Hematopoietic multipotent progenitor cell treated with erythropoietin and hydrocortisone succinate and interleukin-3 and kit ligand, for 4 days (in vitro differentiated cells): ENCODE measurements around the gene CSRNP2.
"Not testable (repeated sequence)": the region's sequence is repeated elsewhere in the genome, so short reads cannot be mapped to it uniquely, and the experiment has no call there.

Experiments
- DNase-seq: peaks from one replicate; pipeline ENCODE4 v3.0.0-alpha.2; 2015

CSRNP2 gene, protein sequence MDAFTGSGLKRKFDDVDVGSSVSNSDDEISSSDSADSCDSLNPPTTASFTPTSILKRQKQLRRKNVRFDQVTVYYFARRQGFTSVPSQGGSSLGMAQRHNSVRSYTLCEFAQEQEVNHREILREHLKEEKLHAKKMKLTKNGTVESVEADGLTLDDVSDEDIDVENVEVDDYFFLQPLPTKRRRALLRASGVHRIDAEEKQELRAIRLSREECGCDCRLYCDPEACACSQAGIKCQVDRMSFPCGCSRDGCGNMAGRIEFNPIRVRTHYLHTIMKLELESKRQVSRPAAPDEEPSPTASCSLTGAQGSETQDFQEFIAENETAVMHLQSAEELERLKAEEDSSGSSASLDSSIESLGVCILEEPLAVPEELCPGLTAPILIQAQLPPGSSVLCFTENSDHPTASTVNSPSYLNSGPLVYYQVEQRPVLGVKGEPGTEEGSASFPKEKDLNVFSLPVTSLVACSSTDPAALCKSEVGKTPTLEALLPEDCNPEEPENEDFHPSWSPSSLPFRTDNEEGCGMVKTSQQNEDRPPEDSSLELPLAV

DNA sequence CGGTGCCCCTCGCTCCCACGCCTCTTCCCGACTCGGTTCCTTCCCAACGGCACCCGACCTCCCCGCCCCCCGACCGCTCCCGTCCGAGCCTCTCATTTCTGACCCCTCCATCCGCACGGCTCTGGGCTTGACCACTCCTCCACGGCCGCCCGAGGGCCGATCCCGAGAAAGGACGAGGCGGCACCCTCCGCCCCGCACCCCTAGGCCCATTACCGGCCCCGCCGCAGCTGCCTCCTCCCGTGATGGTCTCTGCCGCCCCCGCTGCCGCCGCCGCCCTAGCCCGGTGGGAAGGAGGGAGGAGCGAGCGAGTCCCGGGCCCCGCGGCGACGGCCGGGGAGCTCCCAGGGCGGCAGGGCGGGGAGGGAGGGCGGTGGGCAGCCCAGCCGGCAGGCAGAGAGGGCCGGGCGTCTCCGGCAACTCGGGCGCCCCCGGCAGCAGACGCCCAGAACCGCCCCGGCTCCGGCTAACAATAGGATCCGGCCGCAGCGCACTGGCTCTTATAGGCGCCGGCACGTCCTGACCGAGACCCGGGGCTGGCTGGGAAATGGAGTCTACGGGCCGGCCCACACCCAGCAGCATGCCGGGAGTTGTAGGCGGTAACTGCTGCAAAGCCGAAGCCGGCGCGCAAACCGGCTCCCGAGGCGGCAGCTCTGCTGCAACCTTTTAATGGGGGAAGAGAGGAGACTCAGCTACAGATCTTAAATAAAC is at the start of gene CSRNP2:
CSRNP2 (minus strand) TSS at position 471 of the 708 bp plus-strand sequence. CDS start 7,035 bp downstream, outside the sequence.
- peak; percentile 98 for DNase-seq

DNA sequence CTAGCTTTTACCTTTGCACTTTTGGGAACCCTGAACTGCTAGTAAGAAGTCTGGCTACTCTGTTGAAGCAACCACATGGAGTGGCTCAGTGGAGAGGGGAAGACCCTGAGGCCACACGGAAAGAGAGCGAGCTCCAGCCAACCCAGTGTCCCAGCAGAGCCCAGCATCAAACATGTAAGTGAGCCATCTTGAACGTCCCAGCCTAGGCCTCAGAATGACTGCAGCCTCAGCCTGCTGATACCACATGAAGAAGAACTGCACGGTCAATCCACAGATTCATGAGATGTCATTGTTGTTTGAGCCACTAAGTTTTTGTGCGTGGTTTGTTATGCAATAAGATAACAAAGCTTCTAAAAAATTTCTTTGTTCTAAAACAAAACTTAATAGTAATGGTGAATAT is 49.3 kb upstream of the CSRNP2 start:
- DNase-seq, result peak; percentile 36

DNA sequence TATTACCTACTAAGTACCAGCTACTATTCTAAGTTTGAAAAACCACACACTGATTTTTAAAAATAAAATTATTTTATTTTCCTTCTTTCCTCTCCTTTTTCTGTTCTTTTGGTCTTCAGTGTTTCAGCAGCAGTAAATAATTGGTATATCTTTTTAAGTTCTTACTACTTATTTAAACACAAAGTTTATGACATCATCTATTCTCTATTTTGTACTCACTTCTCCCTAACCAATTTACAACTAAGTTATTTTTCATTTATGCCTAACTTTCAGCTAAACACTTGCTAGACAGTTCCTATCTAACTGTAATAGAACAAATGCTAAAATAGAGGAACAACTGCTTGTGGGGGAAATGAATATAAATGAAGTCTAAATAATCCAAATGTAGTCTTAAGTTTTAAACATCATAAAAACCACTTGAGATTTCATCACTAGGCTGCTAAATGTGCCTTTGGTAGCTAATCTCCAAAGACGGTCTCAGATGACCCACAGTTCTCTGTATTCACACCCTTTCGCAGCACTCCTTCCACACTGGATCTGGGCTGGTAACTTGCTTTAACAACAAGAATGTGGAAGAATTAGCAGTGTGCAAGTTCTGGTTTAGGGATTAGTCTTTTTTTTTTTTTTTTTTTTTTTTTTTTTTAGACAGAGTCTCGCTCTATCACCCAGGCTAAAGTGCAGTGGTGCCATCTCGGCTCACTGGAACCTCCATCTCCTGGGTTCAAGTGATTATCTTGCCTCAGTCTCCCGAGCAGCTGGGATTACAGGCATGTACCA is 48.5 kb upstream of the CSRNP2 start:
- peak; percentile 21 for DNase-seq

DNA sequence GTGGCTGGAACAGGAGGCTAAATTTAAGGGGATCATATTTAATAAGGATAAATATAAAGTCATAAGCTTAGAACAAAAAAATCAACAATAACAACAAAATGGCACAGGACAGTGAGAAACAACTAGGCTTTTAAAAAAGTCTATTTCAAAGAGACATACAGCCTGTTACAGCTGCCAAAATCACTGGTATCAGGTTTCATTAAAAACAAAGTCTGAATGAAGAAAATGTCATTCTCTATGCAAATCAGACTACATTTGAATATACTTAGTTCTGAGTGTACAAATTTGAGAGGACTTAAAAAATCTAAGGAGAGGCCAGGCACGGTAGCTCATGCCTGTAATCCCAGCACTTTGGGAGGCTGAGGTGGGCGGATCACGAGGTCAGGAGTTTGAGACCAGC is 45.5 kb upstream of the CSRNP2 start:
- DNase-seq, result no peak

DNA sequence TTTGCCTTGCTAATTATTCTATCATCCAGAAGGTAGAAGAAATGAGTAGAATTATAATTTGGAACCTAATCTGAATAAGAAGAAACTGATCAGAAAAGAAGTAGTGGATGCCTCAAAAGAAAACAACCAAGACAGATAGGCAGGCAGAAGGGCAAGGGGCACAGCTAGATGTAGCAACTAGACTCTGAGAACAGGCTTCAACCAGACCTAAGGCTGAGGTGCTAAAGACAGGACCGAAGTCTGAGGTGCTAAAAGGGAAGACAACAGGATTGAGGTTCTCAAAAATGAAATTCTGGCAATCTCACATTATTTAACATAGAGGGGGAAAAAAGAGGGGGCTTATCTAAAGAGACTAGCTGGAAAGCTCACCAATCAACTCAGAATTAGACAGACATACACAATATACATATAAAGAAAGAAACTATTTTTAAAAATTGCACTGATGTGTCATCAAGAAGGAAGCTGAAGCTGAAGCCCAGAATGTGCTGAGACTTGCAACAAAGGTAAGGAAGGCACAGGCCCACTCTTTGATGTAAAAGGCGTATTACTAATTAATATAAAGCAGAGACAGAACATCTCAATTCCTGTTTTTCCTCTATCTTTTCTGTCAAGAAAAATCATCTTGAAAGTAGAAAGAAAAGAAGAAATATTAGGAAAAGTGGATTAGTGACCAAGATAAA is 43.8 kb upstream of the CSRNP2 start:
- DNase-seq, result no peak

DNA sequence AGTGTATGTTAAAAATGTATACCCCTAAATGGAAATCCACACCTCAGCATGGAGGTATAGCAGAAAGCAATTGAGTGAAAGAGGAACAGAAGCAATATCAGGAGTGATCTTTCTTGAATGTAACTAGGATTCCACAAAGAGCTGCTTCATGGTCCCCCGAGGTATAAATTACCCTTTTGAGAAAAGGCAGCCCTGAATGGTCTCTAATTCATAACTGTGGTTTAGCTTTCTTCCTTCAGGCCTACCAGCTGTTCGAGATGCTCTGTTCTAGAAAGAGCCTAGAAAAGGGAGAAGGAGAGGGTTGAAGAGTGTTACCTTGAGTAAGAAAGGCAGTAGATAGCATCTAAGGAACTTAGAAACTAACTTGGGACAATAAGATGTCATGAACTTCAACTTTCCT is 42.9 kb upstream of the CSRNP2 start:
- DNase-seq, result no peak

DNA sequence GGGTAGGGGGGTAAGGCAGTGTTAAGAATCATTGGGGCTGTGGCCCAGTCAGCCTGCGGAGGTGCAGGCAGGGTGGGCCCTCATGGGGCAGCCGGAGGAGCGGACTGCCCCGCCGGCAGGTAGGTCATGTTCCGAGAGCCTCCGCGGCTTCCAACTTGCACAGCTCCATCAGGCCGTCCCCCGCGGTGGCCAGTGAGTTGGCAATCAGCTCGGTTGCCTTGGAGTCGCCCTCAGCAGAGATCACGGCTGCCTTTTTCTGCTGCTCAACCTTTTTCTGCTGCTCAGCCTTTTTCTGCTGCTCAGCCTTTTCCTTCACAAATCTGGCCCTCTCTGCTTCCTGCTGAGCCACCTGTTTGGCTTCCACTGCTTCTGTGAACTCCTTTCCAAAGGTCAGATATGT is 41.1 kb upstream of the CSRNP2 start:
- no peak for DNase-seq

DNA sequence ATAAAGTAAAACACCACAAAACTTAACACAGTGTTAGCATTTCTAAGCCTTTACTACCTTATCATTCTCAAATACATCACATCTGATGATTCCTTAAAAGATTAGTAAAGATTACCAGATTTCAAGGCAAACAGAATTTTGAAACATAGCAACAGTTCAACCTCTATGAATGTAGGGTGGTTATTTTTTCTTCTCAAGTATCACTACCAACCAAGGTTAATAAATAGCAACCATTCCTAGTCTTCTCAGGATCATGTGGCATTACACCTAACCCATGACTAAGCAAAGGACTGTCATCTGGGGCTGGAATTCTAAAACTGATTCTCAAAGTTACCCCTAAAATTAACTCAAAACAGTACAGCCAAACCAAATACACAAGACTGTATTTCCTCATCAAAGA is 39.4 kb upstream of the CSRNP2 start:
- DNase-seq, result no peak

DNA sequence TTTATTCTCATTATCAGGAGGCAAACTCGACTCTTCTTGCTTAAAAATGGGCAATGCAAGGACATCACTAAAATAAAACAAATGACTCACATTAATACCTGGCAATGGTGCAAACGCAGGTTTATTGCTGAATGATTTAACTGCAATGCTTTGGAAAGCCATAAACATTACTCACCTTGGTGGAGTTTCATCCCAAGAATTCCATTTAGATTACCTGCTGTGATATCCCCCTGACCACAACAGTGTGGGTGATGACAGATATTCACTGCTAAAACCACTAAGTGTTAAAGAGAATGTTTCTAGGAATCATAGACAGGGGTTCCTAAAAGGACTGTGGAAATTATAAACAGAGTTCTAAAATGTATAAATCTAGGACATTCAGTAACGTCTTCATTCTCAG is 35.3 kb upstream of the CSRNP2 start:
- no peak for DNase-seq

DNA sequence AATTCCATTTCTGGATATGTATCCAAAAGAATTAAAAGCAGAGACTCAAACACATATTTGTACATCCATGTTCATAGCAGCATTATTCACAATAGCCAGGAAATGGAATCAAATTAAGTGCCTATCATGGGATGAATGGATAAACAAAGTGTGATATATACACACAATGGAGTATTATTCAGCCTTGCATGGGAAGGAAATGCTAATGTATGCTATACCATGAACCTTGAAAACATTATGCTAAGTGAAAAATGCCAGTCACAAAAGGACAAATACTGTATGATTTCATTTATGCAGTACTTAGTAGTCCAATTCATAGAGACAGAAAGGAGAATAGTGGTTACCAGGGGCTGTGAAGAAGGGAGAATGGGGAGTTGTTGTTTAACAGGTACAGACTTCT is 32.1 kb upstream of the CSRNP2 start:
- DNase-seq, result no peak

DNA sequence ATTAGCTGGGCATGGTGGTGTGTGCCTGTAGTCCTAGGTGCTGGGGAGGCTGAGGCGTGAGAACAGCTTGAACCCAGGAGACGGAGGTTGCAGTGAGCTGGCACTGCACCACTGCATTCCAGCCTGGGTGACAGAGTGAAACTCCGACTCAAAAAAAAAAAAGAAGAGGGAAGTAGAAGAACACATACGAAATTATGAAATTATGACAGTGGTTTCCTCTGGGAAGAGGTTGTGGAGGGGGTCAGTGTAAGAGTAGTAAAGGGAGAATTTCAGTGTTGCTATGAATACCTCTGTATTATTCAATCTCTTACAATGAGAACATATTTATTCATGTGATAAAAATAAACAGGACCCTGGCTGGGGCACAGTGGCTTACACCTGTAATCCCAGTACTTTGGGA is 24.7 kb upstream of the CSRNP2 start:
- DNase-seq, result no peak

DNA sequence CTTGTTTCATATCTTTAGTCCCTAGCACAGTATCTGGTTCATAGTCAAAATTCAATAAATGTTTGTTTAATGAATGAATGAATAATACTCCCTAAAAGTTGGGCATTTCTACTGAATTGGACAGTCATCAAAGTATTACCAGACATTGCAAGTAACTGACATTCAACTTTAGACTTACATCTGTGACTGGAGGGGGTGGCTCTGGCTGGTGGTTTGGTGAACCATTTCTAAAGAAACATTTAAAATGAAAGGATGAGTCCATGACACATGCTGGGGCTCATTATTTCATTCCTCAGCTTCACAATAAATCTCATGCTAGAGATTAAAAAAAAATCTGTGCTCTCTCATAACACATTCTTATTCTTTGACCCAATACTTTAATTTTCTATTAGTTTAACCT is 20.6 kb upstream of the CSRNP2 start:
- no peak for DNase-seq

DNA sequence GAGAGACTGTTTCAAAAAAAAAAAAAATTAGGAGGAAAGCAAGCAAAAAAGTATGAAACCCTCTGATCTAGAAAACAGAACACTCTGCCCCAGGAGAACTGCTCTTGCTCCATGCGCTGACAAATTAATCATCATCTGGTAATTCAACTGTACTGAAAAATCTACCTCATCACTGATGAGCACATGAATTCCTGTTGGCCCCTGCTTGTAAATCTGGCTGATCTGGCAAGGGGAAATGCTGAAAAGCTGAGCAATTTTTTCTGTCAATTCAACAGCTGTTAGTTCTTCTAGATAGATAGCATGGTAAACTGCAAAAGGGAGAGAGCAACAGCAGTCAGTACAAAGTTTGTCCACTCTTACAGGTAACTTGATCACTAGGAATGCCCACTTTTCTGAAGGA is 15.2 kb upstream of the CSRNP2 start:
- no peak for DNase-seq

DNA sequence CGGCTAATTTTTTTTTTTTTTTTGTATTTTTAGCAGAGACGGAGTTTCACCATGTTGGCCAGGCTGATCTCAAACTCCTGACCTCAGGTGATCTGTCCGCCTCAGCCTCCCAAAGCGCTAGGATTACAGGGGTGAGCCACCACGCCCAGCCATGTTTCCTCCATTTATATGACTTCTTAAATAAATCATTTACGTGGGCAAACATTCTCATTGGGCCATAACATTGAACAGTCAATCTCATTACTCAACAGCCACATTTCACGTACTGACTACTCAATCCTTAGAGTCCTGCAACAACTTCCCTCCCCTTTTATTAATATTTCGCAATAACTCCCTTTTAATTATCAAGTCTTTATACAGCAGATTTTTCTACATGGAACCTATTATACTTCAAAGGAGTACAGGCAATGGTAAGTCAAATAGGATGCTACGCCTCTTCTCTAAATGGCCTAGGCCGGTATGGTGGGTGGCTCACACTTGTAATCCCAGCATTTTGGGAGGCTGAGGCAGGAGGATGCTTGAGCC is 7.4 kb upstream of the CSRNP2 start:
- no peak for DNase-seq

DNA sequence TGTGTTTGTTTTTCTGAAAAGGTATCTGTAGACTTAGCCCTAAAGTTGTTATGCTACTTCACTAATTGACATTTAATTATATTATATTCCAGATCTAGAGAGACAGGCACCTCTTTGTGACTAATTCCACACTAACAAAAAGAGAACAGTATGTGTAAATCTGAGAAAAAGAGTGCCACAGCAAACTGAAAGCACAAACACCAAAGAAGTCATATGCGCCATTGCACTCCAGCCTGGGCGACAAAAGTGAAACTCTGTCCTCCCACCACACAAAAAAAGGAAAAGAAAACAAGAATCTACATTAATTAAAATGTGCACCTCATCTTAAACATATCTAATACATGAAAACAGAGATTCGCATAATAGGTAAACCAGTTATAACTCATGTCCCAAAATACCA is 4.4 kb upstream of the CSRNP2 start:
- DNase-seq, result no peak

DNA sequence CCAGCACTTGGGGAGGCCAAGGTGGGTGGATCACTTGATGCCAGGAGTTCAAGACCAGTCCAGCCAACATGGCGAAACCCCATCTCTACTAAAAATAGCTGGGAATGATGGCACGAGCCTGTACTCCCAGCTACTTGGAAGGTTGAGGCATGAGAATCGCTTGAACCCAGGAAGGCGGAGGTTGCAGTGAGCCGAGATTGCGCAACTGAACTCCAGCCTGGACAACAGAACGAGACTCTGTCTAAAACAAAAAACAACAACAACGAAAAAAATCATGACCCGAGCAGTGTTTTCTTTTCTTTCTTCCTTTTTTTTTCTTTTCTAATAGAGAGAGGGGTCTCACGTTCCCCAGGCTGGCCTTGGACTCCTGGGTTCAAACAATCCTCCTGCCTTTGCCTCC is 3.5 kb upstream of the CSRNP2 start:
- DNase-seq, result no peak

DNA sequence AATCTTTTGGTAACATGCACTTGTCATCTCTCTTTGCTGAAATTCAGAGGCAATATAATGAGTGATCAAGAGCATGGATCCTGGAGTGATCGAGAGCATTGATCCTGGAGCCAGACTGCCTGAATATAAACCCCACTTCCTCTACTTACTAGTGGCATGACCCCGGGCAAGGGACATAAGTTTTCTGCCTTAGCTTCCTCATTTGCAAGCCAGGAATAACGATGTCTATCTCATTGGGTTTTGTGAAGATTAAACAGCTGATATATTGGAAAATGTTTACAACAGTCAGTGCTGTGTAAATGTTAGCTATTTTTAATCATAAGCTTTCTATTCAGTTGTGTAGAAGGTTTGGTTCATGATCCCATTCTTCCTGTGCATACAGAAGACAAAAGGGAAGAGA is 2.4 kb upstream of the CSRNP2 start:
- peak; percentile 34 for DNase-seq

DNA sequence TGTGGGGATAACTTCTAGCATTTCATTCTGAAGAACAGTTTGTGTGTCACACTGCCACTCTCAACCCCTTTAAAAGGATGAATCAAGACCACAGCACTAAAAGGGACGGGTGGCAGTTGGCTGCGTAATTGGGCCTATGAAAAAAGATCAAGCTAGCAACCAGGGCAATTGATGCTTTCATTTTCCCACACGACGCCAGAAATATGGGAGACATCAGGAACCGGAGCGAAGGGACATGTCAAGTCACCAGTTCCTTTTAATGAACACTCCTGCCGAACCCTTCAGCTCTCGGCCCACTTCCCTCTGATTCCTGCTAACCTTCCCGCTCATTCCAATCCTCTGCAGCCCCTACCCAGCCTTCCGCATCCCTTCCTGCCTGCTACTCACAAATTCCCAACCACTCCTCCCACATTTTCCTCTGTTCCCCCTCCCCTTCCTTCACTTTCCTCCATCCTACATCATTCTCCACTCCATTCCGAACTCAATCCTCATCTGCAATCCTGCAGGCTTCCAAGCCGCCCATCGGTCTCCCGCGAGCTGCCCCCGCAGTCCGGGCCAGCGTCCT is 753 bp downstream of the CSRNP2 start:
- DNase-seq, result peak; percentile 32

DNA sequence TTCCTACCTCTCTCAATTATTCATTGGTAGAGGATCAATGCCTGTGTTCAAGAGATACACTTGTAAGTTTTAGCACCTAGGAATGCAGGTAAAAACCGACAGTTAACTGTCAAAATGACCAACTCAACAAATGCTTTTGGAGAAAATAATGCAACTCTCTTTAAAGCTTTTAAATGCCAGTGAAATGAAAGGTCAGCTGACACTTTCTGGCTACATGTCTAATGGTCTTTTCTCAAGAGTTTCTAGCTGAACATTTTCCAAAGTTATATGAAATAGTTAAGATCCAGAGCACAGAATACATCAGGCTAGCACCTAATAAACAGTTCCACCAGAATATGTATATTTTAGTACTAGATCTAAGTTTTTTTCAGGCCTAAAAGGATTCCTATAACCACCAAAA is 2.0 kb downstream of the CSRNP2 start:
- no peak for DNase-seq

DNA sequence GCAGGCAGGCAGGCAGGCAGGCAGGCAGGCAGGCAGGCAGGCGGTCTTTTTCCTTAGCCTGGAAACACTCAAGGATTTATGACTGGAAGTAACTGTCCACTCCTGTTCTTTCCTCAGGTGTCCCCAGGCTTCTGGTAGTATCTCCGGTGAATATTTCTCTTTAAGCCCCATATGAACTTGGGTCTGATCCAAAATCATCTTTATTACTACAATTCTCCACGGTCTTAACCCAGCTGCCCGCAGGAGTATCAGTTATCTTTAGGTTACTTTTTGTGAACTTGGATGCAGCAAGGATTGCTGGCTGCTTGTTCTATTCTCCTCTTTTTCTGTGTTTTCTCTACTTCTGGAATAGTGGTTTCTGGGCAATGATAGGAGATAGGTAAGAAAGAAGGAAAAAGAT is 3.3 kb downstream of the CSRNP2 start:
- no peak for DNase-seq

DNA sequence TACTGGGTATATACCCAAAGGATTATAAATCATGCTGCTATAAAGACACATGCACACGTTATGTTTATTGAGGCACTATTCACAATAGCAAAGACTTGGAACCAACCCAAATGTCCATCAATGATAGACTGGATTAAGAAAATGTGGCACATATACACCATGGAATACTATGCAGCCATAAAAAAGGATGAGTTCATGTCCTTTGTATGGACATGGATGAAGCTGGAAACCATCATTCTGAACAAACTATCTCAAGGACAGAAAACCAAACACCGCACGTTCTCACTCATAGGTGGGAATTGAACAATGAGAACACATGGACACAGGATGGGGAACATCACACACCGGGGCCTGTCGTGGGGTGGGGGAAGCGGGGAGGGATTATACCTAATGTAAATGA is 4.5 kb downstream of the CSRNP2 start:
- DNase-seq, result not testable (repeated sequence)

DNA sequence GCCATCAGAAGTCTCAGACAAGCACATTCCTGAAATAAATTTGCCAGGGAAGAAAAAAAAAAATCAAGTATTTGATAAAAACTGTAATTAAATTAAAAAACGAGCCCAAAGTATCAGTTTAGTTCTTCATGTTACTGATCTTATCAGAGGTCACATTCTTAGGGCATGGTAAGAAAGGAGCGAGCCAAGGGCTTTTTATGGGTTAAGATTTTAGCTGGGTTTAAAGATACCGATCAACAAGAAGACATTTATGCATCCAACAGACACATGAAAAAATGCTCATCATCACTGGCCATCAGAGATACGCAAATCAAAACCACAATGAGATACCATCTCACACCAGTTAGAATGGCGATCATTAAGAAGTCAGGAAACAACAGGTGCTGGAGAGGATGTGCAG is 5.0 kb downstream of the CSRNP2 start:
- peak; percentile 55 for DNase-seq
